GM19193 (cell line): Measurements from ENCODE around the gene XXYLT1.

ENCODE experiments used
- POLR2A ChIP-seq: IDR thresholded peaks from 4 replicates; pipeline ENCODE4 v1.6.1; 2011; ENCODE audit not compliant: insufficient read depth, insufficient read length; ENCODE audit errors: extremely low read depth

Gene XXYLT1

DNA sequence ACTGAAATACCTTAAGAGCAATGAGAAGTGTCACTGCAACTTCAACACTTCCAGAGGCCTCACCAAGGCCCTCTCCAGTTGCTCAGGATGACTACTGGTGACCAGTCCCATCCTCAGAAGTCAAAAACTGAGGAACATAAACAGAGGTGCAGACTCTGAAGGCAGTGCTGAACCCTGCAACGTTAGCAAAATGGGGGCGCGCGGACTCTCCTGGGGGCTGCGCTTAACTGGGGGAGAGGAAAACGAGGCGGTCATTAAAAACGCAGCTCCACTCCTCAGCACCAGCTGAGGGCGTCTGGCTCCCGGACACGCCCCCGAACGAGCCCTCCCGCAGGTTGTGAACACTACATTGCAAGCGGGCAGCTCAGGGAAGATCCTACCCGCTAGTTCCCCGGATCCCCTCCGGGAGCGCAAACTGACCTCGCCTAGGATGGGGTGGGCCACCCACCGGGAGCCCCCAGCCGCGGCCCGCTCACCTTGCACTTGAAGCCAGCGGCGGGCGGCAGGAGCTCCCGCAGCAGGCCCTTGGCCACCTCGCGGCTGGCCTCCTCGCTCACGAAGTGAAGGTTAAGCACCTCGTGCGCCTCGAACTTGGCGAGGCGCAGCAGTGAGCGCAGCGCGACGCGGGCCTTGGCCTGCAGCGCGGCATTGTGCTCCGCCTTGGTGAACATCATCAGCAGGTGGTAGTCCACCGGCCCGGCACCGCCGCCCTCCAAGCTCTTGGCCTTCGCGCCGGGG, 711 bp downstream of the XXYLT1 start:
- TF ChIP-seq POLR2A: no peak

DNA sequence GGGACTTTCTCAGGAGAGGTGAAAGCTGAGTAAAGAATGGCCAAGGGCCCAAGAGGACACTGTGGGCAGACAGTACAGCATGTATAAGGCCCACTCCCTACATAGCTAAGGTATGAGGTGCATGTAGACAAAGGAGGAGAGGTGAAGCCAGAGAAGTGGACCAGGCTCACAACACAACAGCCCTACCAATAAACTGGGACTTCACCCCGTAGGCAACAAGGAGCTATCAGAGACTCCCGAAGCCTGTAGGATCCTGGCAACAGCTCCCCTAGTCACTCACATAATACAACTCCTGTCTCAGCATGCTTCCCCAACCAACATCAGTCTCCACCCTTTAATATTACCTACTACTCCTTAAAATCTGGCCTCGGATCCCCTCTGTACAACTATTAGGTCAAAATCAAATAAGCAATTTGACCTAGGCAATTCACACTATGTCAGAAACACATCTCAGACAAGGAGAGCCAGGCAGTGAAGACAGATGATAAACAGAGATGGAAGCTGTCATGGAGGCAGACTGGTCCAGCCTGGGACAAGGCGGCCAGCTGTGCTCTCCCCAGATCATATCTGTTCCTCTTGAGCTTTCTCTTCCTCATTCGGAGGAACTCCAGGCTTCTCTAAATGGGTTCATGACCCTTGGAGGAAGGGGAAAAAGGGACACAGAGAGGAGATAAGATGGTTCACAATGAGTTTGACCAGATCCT, 1.4 kb downstream of the XXYLT1 start:
- no peak for TF ChIP-seq POLR2A

DNA sequence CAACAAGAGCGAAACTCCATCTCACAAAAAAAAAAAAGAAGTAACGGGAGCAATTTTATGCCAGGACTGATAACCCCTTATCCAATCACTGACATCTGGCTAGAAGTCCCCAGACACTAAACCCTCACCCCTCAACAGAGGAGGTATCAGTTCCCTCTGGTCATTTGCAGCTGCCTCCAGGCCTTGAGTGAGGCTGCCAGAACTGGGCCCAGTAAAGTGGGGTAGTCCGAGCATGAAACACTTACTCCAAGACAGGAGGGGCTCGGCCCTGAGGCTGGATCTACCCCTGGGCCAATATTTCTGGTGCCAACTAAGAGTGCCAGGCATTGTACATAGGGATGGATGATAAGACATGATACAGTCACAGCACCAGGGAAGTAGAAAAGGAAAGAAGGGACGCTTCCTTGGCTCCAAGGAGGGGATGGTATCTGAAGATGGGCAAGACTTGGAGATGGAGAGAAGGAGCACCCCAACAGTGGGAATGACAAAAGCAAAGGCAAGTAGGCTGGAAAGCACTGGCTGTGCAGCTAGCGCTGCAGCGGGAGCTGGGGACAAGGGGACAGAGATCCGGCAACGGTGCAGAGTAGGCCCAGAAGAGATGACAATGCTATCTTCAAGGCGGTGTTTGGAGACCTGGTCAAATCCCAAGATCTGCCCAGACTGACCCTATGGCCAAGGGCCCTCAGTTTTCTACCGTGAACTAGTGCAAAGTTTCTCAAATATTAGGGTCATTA, 2.2 kb downstream of the XXYLT1 start:
- no peak for TF ChIP-seq POLR2A

DNA sequence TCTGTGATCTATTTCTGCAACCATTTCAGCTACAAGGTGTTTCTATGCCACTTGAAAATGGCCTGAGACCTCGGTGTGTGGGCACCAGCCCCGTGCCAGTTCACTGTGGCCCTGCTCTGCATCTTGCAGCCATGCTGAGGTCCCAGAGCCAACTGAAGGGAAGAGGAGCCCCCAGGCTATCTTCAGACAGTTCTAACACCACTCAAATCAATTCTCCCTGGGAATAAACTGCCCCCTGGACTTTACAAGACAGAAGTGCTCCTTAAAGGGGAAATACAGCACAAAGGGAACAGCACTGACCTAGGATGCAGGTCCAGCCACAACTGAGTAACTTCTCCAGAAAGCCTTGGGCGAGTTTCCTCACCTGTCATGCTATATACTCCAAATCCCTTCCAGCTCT, 3.9 kb downstream of the XXYLT1 start:
- no peak for TF ChIP-seq POLR2A

DNA sequence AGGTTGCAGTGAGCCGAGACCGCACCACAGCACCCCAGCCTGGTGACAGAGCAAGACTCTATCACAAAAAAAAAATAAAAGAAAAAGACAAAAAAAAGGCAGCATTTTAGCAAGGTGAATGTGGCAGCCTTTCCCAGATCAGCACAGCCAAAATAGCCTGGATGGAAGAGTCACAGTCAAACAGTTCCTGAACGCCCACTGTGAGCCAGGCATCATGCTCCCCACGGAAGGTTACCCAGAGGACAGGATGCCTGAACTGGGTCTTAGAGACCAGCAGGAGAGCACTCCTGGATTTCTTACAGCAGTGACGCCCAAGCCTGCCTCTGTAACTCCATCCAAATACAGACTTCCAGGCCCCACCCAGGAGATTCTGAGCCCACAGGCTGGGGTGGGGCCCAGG, 4.5 kb downstream of the XXYLT1 start:
- TF ChIP-seq POLR2A: no peak

DNA sequence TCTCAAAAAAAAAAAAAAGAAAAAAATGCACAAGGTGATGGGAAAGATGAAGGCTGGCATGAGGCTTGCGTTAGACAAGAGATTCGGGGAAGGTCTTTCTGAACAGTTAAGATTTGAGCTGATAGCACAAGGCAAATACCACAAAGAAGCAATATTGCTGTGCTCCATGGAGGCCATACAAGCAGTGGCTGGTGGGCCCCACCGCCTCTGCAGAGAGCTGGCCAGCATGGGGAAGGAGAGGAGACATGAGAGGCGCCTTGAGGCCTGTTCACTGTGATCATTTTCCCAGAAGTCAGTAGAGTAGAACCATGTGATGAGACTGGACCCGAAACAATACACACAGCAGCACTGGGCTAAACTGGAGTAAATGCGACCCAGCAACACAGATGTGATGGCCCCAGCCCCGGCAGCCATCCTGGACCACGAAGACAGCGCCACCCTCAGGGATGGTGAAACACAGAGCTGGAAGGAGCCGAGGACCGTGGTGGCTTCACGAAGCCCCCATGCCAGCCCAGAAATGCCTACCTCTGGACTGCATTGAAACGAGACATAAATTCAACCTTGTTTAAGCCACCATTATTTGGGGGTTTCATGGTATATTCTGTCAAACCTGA, 5.5 kb downstream of the XXYLT1 start:
- no peak for TF ChIP-seq POLR2A

DNA sequence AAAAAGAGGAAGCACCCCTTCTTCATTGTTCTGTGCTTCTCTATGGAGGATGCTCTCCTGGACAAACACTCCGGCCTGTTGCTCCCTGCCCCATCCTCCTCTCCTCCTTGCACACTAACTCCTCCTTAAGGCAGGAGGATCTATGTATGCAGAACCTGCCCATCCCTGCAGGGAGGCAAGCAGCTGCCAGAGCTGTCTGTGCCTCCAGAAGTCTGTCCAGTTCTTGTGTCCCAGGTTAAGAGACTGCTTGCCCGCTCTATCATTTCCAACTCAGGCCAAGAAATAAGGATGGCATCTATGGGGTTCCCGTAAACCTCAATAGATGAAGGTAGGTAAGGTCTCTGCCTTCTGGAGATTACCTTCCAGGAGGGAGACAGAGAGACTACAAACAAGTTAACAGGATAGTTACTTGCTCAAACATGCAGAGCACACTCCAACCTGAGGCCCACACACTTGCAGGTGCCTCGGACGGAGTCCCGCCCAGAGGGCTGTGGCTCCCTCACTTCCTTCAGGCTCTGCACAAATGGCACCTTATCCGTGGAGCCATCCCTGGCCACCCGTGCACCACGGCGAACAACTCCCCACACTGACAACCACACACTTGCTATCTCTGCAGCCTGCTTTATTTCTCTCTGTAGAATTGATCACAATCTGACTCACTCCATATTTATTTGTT, 6.9 kb downstream of the XXYLT1 start:
- no peak for TF ChIP-seq POLR2A

DNA sequence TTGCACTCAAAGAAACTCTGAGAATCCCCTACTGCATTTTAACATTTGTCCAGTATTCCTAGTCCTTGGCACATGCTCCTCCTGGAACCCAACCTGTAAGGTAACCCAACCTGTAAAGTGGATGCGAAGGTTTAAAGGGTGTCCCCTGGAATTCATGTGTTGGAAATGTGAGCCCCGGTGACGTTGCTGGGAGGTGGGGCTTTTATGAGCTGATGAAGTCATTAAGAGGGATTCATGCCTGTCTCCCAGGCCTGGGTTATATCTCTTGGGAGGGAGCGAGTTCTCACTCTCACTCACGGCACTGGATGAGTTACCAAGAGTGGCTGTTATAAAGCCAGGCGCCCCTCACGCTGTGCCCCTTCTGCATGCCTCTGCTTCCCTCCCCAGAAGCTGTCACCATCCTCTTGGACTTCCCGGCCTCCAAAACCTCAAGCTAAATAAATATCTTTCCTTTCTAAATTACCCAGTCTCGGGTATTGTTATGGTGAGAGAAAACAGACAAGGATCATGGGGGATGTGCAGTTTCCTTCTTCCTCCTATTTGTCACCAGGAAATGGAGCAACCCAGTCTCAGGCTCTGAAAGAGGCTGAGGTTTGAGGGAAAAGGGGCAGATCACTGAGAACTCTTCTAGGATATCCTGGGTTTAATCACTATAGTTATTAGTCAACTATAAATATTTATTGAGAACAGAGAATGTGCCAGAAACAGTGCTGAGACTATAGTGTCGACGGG, 7.6 kb downstream of the XXYLT1 start:
- no peak for TF ChIP-seq POLR2A

DNA sequence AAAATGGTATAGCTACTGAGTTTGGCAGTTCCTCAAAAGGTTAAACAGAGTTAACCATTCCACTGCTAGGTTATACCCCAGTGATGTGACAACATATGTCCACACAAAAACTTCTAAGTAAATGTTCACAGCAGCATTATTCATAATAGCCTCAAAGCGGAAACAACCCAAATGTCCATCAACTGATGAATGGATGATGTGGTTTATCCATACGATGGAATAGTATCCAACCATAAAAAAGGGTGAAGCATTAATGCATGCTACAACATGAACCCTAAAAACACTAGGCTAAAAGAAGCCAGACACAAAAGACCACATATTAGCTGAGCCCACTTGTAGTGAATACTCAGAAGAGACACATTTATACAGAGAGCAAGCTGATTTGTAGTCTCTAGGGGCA, 9.0 kb downstream of the XXYLT1 start:
- no peak for TF ChIP-seq POLR2A

DNA sequence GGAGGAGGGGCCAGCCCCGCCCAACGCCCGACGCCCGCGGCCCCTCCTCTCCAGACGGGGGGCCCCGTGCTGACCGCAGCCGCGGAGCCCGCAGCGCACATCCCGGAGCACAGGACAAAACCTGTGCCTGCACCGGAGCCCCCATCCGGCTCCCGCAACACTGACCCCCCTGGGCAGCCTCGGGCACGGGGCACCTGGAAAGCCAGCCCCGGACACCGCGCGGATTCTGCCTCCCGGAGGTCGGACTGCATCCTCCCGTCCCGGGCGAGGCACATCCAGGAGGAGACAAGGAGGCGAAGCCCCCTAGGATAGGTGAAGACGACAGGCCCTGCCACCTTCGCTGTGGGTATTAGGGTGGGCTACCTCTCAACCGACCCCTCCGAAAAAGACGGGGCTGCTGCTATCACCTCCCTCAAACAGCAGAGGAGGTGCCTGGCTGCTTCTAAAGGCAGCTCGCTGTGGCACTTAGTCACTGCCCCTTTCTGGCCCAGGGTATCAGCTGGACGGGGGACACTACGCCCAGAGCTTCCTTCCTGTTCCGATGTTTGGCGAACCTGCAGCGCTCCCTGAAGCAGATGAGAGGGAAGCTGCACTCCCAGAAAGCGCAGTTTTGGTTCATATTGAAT, 10.6 kb downstream of the XXYLT1 start:
- no peak for TF ChIP-seq POLR2A

DNA sequence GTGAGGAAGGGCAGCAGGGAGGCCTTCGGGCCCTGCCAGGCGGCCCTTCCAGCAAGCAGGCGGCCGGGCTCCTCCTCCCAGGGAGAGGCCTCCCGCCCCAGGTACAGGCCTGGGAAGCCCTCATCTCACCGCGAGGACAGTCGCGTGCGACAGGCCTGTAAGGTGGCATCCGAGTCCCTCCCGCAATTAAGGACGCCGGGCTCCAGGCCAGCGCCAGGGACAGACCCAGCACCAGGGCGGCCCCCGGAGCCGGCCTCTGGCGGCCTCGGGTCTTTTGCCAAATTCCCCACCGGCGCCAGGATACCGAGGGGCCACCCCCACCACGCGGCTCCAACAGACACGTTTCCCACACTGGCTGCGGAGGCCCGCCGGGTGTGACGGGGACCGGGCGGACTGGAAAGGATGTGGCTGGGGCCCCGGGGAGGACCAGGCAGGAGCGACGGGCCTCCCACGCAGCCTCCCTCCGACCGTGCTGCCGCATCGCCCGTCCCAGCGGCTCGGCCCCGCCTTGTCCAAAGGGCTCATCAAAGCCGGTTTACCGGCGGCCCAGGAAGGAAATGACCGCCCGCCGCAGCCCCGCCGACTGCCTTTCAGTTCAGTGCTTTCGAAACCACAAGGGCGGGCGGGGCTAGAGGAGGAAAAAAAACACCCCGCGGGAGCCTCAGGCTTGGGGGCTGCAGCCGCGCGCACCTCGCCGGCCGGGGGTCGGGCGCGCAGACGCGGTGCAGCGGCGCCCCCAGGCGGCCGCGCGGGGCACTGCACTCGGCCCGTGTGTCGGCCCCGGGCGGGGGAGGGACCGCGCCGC, 11.3 kb downstream of the XXYLT1 start:
- TF ChIP-seq POLR2A: peak; percentile 68

DNA sequence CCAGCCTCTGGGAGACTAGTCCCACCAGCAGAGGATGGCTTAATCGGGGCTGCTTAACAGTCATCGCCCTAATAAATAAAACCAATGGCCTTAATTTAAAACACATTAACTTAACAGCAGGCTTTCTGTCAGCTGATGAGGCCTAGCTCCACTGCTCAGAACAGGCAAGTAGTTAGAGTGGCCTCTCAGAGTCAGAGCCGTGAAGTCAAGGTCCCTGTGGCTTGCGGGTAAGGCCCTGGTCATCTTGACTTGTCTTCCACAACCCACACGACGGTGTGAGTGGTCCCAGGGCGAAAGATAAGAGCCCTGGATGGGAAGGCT, 11.8 kb downstream of the XXYLT1 start:
- no peak for TF ChIP-seq POLR2A

DNA sequence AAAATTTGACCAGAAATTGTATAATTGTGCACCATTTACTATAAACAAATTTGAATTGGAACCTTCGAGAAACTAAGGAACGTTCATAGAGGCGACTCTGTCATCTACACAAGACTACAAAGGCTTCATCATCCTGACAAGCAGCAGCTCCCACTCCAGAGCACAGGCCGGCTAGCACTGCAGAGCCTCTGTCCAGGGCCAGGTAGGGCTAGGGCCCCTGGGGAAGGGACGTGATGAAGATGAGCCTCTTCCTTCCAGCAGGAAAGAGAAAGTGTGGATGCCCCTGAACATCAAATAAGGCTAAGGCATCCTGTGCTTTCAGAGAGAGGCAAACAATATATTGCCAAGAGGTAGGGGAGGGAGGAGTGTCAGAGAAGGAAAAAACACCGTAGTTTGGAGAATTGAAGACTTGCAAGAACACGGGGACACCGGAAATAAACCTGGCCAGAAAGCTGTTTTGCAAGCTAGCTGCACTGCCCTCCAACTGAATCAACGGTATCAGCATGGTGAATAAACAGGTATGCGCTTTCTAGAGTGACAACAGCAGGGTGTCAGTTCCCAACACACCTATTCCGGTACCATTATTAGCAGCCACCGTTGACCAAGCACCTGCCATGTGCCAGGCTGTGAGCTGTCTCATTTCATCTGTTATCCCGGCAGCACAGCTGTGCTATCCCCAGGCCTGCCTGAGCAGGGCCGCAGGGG, 12.4 kb downstream of the XXYLT1 start:
- TF ChIP-seq POLR2A: no peak
